NCI-H82 treated with DMSO at 0.1 percent for 48 hours (cell line): ENCODE results near the gene TENM4.
"Not testable (repeated sequence)": the region's sequence is repeated elsewhere in the genome, so short reads cannot be mapped to it uniquely, and the experiment has no call there.

Experiments used
- DNase-seq: peaks from one replicate; lab custom pipeline; 2025; ENCODE audit not compliant: unreplicated experiment; lab: John Stamatoyannopoulos, UW

TENM4 gene

GRCh38 chr11:79255965-79256364, 184.9 kb downstream of the TENM4 start:
- DNase-seq: no peak

- DNase-seq: no peak
Observed at GRCh38 chr11:79253280-79253679, 187.6 kb downstream of the TENM4 start.

GRCh38 chr11:79249295-79249993, 191.4 kb downstream of the TENM4 start:
- no peak for DNase-seq

- no peak for DNase-seq
Observed at GRCh38 chr11:79244798-79245197, 196.0 kb downstream of the TENM4 start.

- DNase-seq: no peak
Observed at GRCh38 chr11:79244241-79244772, 196.5 kb downstream of the TENM4 start.

GRCh38 chr11:79243422-79244210, 197.2 kb downstream of the TENM4 start:
- DNase-seq: no peak

- DNase-seq: no peak
Observed at GRCh38 chr11:79242616-79243015, 198.2 kb downstream of the TENM4 start.

GRCh38 chr11:79241852-79242241, 199.0 kb downstream of the TENM4 start:
- DNase-seq: no peak

GRCh38 chr11:79241205-79241851, 199.5 kb downstream of the TENM4 start:
- DNase-seq: no peak

GRCh38 chr11:79237703-79238102, 203.1 kb downstream of the TENM4 start:
- DNase-seq: no peak

GRCh38 chr11:79237091-79237490, 203.7 kb downstream of the TENM4 start:
- DNase-seq: peak; percentile 60

- no peak for DNase-seq
Observed at GRCh38 chr11:79236541-79236971, 204.3 kb downstream of the TENM4 start.

- no peak for DNase-seq
Observed at GRCh38 chr11:79235696-79236095, 205.1 kb downstream of the TENM4 start.

- DNase-seq: no peak
Observed at GRCh38 chr11:79232346-79232745, 208.5 kb downstream of the TENM4 start.

- no peak for DNase-seq
Observed at GRCh38 chr11:79229047-79229446, 211.8 kb downstream of the TENM4 start.

- DNase-seq: no peak
Observed at GRCh38 chr11:79227767-79228755, 212.8 kb downstream of the TENM4 start.

GRCh38 chr11:79227308-79227707, 213.5 kb downstream of the TENM4 start:
- no peak for DNase-seq

GRCh38 chr11:79226126-79226525, 214.7 kb downstream of the TENM4 start:
- DNase-seq: no peak

- not testable (repeated sequence) for DNase-seq
Observed at GRCh38 chr11:79222163-79222562, 218.7 kb downstream of the TENM4 start.

GRCh38 chr11:79221444-79222130, 219.2 kb downstream of the TENM4 start:
- no peak for DNase-seq
